SKM-1 (cell line): ENCODE results near the gene SPC24.
"Not testable (repeated sequence)": the region's sequence is repeated elsewhere in the genome, so short reads cannot be mapped to it uniquely, and the experiment has no call there.

Experiments
- DNase-seq: peaks from one replicate; lab custom pipeline; 2025; ENCODE audit not compliant: unreplicated experiment; lab: John Stamatoyannopoulos, UW

SPC24 gene

DNA sequence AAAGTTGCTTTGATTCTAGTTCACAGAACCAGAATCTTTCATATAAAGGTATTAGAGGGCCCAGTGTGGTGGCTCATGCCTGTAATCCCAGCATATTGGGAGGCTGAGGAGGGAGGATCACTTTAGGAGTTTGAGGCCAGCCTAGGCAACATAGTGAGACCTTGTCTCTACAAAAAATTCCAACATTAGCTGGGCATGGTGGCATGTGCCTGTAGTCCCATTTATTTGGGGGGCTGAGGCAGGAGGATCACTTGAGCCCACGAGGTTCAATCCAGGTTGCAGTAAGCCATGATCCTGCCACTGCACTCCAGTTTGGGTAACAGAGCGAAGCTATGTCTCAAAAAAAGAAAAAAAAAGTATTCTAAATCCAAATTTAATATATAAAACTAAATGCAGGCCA, 57.3 kb downstream of the SPC24 start:
- no peak for DNase-seq

DNA sequence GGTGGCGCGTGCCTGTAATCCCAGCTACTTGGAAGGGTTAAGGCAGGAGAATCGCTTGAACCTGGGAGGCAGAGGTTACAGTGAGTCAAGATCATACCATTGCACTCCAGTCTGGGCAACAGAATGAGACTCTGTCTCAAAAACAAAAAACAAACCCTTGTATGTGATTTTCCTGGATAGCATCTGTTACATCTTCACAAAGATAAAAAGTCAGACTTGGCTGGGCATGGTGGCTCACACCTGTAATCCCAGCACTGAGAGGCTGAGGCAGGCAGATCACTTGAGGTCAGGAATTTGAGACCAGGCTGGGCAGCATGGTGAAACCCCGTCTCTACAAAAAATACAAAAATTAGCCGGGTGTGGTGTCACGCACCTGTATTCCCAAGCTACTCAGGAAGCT, 58.2 kb downstream of the SPC24 start:
- not testable (repeated sequence) for DNase-seq

DNA sequence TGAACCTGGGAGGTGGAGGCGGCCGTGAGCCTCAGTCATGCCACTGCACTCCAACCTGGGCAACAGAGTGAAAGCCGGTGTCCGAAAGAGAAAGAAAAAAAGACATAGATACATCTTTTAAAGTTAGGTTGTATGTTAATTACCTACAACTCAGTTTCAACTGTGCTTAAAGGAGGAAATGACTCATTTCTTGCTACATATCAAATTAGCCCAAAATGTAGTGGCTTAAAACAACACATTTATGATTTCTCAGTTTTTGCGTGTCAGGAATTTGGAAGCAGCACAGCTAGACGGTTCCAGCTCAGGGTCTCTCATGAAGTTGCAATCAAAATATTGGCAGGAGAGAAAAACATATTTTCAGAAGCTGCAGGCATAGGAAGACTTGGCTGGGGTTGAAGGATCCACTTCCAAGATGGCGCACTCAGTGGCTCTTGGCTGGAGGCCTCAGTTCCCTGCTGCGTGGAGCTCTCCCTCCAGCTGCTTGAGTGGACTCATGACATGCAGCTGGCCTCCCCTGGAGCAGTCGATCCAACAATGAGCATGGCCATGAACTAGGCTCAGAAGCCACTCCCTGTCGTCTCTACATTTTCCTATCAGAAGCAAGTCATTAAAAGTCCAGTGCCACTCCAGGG, 59.3 kb downstream of the SPC24 start:
- no peak for DNase-seq
